Measurements from ENCODE around the gene XXYLT1.
A peak's percentile ranks its signal among the peaks of the same experiment; 100 is the strongest.

XXYLT1 gene

DNA sequence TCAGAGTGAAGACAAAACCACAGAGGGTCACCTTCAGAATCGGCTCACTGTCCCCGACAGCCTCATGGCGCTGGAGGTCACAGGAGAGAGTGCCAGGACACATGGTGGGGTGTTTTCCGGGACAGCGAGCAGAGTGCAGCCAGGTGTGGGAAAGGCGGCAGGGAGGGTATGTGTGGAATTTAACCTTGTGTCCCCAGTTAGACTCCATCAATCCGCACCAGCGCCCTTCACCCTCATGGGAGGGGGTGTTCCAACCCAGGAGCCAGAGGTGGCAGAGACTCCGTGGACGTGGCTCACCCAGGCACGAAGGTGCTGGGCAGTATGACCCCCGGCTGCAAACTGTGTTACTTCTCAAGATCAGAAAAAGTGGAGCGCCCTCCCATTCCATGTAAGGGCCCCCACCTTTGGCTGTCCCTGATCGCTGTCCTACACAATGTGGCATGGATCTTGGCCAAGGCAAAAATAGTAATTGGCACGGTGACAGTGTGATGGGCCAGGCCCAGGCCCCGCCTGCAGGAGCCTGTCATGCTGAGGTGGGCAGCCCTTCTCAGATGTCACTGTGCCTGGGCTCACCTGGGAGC lies 190.3 kb downstream of the XXYLT1 start:
- Mint-ChIP-seq H3K4me1 (peaks cover 82% of the 10 kb centered on the region), H3K27me3 (ENCODE audit: low read depth, poor library complexity) (peaks cover 3% of the 10 kb centered on the region), H3K4me3 (no peak overlapping the region), H3K9me3 (no peaks in the 10 kb centered on the region), H3K36me3 (ENCODE audit: low read depth) (peaks cover 5% of the 10 kb centered on the region), H3K27ac (no peak overlapping the region)
- TF ChIP-seq, protein P1, sequence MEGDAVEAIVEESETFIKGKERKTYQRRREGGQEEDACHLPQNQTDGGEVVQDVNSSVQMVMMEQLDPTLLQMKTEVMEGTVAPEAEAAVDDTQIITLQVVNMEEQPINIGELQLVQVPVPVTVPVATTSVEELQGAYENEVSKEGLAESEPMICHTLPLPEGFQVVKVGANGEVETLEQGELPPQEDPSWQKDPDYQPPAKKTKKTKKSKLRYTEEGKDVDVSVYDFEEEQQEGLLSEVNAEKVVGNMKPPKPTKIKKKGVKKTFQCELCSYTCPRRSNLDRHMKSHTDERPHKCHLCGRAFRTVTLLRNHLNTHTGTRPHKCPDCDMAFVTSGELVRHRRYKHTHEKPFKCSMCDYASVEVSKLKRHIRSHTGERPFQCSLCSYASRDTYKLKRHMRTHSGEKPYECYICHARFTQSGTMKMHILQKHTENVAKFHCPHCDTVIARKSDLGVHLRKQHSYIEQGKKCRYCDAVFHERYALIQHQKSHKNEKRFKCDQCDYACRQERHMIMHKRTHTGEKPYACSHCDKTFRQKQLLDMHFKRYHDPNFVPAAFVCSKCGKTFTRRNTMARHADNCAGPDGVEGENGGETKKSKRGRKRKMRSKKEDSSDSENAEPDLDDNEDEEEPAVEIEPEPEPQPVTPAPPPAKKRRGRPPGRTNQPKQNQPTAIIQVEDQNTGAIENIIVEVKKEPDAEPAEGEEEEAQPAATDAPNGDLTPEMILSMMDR (IDR thresholded peaks at IDR 0.05), result no peak
- DNase-seq, result peak; percentile 55

DNA sequence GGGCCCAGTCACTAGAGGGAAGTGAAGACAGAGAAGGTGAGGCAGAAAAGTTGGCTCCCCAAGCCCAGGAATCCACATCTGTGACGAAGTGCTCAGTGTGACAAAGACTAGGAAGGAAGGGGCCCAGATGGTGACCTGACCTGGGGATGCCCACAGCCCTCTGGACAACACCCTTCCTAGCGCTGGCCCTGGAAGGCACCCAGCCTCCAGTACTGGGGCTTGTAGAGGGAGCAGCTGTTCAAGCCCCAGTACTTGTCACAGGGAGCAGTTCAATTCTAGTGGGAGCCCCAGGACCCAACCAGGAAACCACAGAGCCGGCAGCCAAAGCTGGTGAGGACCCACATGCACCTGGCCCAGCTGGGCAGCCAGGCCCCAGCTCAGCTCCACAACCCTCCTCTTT lies 190.8 kb downstream of the XXYLT1 start:
- DNase-seq, result no peak
- peak overlapping the region; percentile 78 for H3K27ac Mint-ChIP-seq
- H3K27me3 Mint-ChIP-seq (ENCODE audit: low read depth, poor library complexity), result peaks cover 3% of the 10 kb centered on the region
- peak overlapping the region; percentile 8 for H3K4me3 Mint-ChIP-seq
- TF ChIP-seq, protein P1 (IDR thresholded peaks at IDR 0.05), result no peak
- H3K4me1 Mint-ChIP-seq, result peaks cover 79% of the 10 kb centered on the region
- no peaks in the 10 kb centered on the region for H3K9me3 Mint-ChIP-seq
- H3K36me3 Mint-ChIP-seq (ENCODE audit: low read depth), result peaks cover 5% of the 10 kb centered on the region

DNA sequence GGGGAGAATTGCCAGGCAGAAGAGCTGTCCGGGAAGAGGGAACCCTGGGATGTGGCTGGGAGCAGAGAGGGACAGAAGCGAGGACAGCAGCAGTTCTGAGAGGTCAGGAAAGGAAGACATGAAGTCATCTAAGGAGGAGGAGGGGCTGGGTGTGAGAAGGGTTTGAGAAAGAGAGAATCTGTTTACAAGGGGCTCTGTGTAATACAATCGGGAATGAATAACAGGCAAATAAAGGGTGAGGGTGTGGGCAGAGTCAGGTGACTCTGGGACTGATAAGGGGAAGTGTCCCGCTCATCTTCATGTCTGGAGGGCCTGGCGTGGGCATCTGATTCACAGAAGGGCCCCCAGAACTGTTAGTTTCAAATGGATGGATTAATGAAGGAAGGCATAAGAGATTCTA lies 191.3 kb downstream of the XXYLT1 start:
- H3K27ac Mint-ChIP-seq, result peak overlapping the region; percentile 78
- H3K27me3 Mint-ChIP-seq (ENCODE audit: low read depth, poor library complexity), result peaks cover 3% of the 10 kb centered on the region
- peak overlapping the region; percentile 8 for H3K4me3 Mint-ChIP-seq
- DNase-seq, result no peak
- peaks cover 74% of the 10 kb centered on the region for H3K4me1 Mint-ChIP-seq
- TF ChIP-seq, protein P1 (IDR thresholded peaks at IDR 0.05), result no peak
- H3K9me3 Mint-ChIP-seq, result no peaks in the 10 kb centered on the region
- H3K36me3 Mint-ChIP-seq (ENCODE audit: low read depth), result peaks cover 5% of the 10 kb centered on the region

DNA sequence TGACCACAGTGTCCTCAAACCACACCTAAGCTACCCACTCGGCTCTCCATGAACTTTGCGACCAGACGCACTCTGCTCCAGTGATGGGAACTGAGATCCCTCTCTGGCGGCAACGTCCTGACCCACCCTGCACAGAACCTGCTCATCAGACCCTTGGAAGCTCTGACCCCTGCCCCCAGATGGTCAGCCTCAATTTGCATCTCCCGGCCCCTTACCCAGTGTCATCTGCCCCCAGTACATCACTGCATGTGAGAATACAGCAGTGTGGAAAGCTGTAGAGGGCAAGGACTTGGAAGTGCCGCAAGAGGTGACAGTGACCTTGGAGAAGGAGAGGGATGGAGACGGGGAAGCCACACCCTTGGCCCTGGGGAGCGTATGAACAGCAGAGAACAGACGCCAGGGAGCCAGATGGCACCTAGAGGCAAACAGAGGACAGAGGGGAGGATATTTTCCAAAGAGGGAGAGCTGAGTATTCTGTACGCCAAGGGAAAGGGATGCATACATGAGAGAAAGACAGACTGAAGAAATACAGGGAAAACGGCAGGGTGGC lies 192.0 kb downstream of the XXYLT1 start:
- no peak overlapping the region for H3K4me3 Mint-ChIP-seq
- no peak overlapping the region for H3K27ac Mint-ChIP-seq
- H3K4me1 Mint-ChIP-seq, result peaks cover 70% of the 10 kb centered on the region
- TF ChIP-seq, protein P1 (IDR thresholded peaks at IDR 0.05), result no peak
- no peak for DNase-seq
- H3K36me3 Mint-ChIP-seq (ENCODE audit: low read depth), result peaks cover 5% of the 10 kb centered on the region
- H3K9me3 Mint-ChIP-seq, result no peaks in the 10 kb centered on the region
- H3K27me3 Mint-ChIP-seq (ENCODE audit: low read depth, poor library complexity), result peaks cover 3% of the 10 kb centered on the region

DNA sequence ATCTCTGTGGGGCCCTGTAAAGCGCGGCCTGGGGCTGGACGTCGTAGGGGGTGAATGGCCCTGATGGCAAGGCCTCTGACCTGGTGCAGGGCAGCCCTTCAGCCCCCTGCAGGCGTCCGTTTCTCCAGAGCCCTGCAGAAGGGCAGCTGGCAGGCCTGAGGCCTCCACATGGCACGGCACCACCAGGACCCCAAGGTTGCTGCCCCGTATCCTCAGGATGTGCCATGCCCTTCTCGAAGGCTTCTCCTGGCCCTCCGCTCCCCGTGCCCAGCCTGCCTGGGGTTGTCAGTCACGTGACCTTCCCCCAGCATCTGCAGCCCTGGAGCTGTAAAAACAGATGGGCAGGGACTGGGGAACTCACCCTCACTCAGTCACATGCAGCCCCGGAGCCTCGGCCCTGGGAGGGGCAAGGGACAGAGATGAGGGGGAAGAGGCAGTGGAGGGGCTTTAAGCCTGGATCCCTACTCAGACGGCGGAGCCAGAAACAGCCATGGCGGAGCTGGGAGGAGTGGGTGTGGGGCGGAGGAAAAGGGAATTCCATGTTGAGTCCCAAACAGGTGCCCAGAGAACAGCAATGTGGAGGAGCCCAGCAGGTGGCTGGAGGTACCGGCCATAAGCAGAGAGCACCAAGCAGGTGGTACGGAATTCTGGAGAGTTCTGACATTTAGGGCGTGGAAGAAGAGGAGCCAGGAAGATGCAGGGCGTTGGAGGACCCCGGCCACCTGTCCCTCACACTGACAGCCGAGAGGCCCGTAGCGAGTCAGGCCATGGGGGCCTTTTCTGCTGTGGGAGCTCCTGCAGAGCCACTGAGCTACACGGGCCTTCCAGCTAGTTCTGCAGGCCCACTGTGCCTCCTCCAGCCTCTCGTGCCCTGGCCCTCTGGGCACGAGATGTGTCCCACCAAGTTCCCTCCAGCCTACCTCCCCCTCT lies 193.1 kb downstream of the XXYLT1 start:
- TF ChIP-seq, protein P1 (IDR thresholded peaks at IDR 0.05), result no peak
- no peak for DNase-seq
- Mint-ChIP-seq H3K27me3 (ENCODE audit: low read depth, poor library complexity) (peaks cover under 1% of the 10 kb centered on the region), H3K27ac (no peak overlapping the region), H3K9me3 (no peaks in the 10 kb centered on the region), H3K4me1 (peaks cover 71% of the 10 kb centered on the region), H3K4me3 (no peak overlapping the region), H3K36me3 (ENCODE audit: low read depth) (peaks cover 2% of the 10 kb centered on the region)

Data from nephron progenitor cell (in vitro differentiated cells).